Keratinocyte (primary cell): ENCODE data around the gene SFMBT2. TPM values are rescaled to one million over a fixed set of nuclear protein-coding genes. Genes with fewer than 3 reads are reported as not detected.

Experiments
- DNase-seq: peaks from one replicate; pipeline ENCODE4 v3.0.0-alpha.2; 2011; ENCODE audit warnings: low read depth, missing footprints, low spot score
- FAIRE-seq: peaks from 2 replicates; lab custom pipeline; 2011; peaks lifted over from hg19 to GRCh38; lab: Jason Lieb, UNC
- H2AFZ ChIP-seq: 2 replicates; pipeline ENCODE4 v1.6.0; 2012; ENCODE audit warnings: low read length, control low read depth, inconsistent platforms; ENCODE audit not compliant: control insufficient read depth
- H3K27ac ChIP-seq: 2 replicates; pipeline ENCODE4 v1.5.1; 2011; ENCODE audit warnings: low read length; ENCODE audit not compliant: control insufficient read depth, insufficient read depth
- H3K27me3 ChIP-seq: 3 replicates; pipeline ENCODE4 v1.6.0; 2011; ENCODE audit warnings: low read length; ENCODE audit not compliant: control insufficient read depth, insufficient read depth; ENCODE audit errors: extremely low read depth
- H3K36me3 ChIP-seq, 2 experiments: 2 replicates in 1 of 2; 3 replicates in 1 of 2; pipeline ENCODE4 v1.5.1; 2011; ENCODE audit warnings: low read length in 2 of 2, mild to moderate bottlenecking in 1 of 2; ENCODE audit not compliant: control insufficient read depth in 2 of 2, insufficient read depth in 2 of 2; ENCODE audit errors: extremely low read depth in 1 of 2
- H3K4me1 ChIP-seq: 3 replicates; pipeline ENCODE4 v1.5.1; 2011; ENCODE audit warnings: low read length; ENCODE audit not compliant: control insufficient read depth, insufficient read depth; ENCODE audit errors: extremely low read depth
- H3K4me2 ChIP-seq: 3 replicates; pipeline ENCODE4 v1.6.0; 2011; ENCODE audit warnings: low read depth, low read length; ENCODE audit not compliant: control insufficient read depth, insufficient read depth; ENCODE audit errors: extremely low read depth
- H3K4me3 ChIP-seq, 3 experiments: fragments of 200-600 bp in 1 of 3; sonication (generic) in 1 of 3; 2 replicates in 2 of 3; 3 replicates in 1 of 3; pipeline ENCODE4 v1.5.1; 2011 to 2016; ENCODE audit warnings: low read length in 3 of 3, mild to moderate bottlenecking in 3 of 3, control low read depth in 2 of 3, inconsistent platforms in 1 of 3, low read depth in 1 of 3, mixed read lengths in 1 of 3, mixed run types in 1 of 3, moderate library complexity in 1 of 3; ENCODE audit not compliant: control insufficient read depth in 2 of 3, insufficient read depth in 2 of 3; ENCODE audit errors: extremely low read depth in 1 of 3
- H3K79me2 ChIP-seq: 2 replicates; pipeline ENCODE4 v1.6.0; 2012; ENCODE audit warnings: low read length; ENCODE audit not compliant: control insufficient read depth, insufficient read depth
- H3K9ac ChIP-seq: 3 replicates; pipeline ENCODE4 v1.6.0; 2011; ENCODE audit warnings: low read length; ENCODE audit not compliant: control insufficient read depth, insufficient read depth; ENCODE audit errors: extremely low read depth
- H3K9me1 ChIP-seq: 3 replicates; pipeline ENCODE4 v1.6.0; 2011; ENCODE audit warnings: low read length; ENCODE audit not compliant: control insufficient read depth, insufficient read depth; ENCODE audit errors: extremely low read depth
- H3K9me3 ChIP-seq: 2 replicates; pipeline ENCODE4 v1.5.1; 2012; ENCODE audit warnings: low read depth, low read length; ENCODE audit not compliant: control insufficient read depth
- H4K20me1 ChIP-seq: 3 replicates; pipeline ENCODE4 v1.6.0; 2011; ENCODE audit warnings: low read length; ENCODE audit not compliant: control insufficient read depth, insufficient read depth; ENCODE audit errors: extremely low read depth
- EZH2 ChIP-seq: IDR thresholded peaks from one replicate; pipeline ENCODE4 v1.6.1; 2012; ENCODE audit warnings: inconsistent platforms, mild to moderate bottlenecking, low read length, moderate library complexity
- dilution Hi-C: fragments of 300-500 bp; cut with MboI; formaldehyde crosslinking; loops from one replicate; pipeline ENCODE4 v1.7.0; 2020; ENCODE audit warnings: low sequenced_read_pairs; ENCODE audit not compliant: extremely low pct_ligation_motif_present
- polyA plus RNA-seq, 5 experiments: library from polyadenylated mRNA; depleted of rRNA in 3 of 5; stranded (reverse) in 3 of 5; stranded (forward) in 1 of 5; unstranded in 1 of 5; fragments of >200 nt; gene quantifications; 1 replicate in 1 of 5; 2 replicates in 3 of 5; 3 replicates in 1 of 5; pipeline versions ENCODE4 v1.2.1 to v1.2.3, GENCODE V29; 2011 to 2012; ENCODE audit warnings: missing spikeins in 2 of 5, low read depth in 1 of 5, low replicate concordance in 1 of 5
- TF ChIP-seq, protein P1 (sequence below), 3 experiments: IDR thresholded peaks in 1 of 3; conservative IDR thresholded peaks in 1 of 3; optimal IDR thresholded peaks in 1 of 3; 2 replicates in 2 of 3; 3 replicates in 1 of 3; pipeline versions ENCODE3 to v1.5.1; 2011; ENCODE audit warnings: low read length in 3 of 3, mild to moderate bottlenecking in 3 of 3, moderate library complexity in 2 of 3, control low read depth in 1 of 3, inconsistent platforms in 1 of 3; ENCODE audit not compliant: insufficient read depth in 2 of 3; ENCODE audit errors: extremely low read depth in 1 of 3

The SFMBT2 gene
- polyA plus RNA-seq, 1 donor (not counting 4 experiments of a cell fraction or from before 2014, with no cell fraction given): 0.71 TPM

DNA sequence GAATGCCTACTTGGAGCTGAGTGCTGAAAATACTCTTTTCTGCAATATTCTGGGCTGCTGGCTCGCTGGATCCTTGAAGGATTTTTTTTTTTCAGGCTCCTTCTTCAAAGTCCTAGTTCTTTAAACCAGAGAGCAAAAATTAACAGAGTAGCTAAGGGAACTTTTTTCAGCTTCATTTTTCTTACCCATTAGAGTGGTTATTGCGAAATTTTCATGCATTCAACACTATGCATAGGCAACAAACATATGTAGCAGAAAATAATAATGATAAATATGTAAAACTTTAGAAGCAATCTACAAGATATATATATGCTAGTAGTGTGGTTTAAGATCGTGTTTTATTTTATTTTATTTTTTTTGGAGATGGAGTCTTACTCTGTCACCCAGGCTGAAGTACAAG lies 264.6 kb downstream of the SFMBT2 start:
- Histone ChIP-seq H3K27ac (no peak overlapping the region), H3K4me3 (no peak overlapping the region), H3K9me1 (no peaks in the 10 kb centered on the region), H3K36me3 (no peaks in the 10 kb centered on the region), H3K4me2 (no peak overlapping the region), H3K9ac (no peak overlapping the region), H3K79me2 (no peaks in the 10 kb centered on the region), H3K27me3 (no peaks in the 10 kb centered on the region), H3K4me1 (no peaks in the 10 kb centered on the region), H3K9me3 (no peaks in the 10 kb centered on the region), H2AFZ (no peak overlapping the region), H4K20me1 (no peaks in the 10 kb centered on the region)
- TF ChIP-seq, protein P1, sequence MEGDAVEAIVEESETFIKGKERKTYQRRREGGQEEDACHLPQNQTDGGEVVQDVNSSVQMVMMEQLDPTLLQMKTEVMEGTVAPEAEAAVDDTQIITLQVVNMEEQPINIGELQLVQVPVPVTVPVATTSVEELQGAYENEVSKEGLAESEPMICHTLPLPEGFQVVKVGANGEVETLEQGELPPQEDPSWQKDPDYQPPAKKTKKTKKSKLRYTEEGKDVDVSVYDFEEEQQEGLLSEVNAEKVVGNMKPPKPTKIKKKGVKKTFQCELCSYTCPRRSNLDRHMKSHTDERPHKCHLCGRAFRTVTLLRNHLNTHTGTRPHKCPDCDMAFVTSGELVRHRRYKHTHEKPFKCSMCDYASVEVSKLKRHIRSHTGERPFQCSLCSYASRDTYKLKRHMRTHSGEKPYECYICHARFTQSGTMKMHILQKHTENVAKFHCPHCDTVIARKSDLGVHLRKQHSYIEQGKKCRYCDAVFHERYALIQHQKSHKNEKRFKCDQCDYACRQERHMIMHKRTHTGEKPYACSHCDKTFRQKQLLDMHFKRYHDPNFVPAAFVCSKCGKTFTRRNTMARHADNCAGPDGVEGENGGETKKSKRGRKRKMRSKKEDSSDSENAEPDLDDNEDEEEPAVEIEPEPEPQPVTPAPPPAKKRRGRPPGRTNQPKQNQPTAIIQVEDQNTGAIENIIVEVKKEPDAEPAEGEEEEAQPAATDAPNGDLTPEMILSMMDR (optimal IDR thresholded peaks at IDR 0.05 in 1 of 3, IDR thresholded peaks at IDR 0.05 in 1 of 3, conservative IDR thresholded peaks at IDR 0.05 in 1 of 3; ENCODE audit: extremely low read depth in 1 of 3, insufficient read depth in 2 of 3, low read length in 3 of 3): no peak
- no peak for TF ChIP-seq EZH2
- dilution Hi-C loops: no loop called here
- DNase-seq (no peak), FAIRE-seq (no peak)

GRCh38 chr10:7136016-7136415 lies 274.8 kb downstream of the SFMBT2 start:
- no peaks in the 10 kb centered on the region for H3K36me3 ChIP-seq

More at GRCh38 chr10:7136016-7136415, 274.8 kb downstream of the SFMBT2 start:
- no peaks in the 10 kb centered on the region for H4K20me1 ChIP-seq
- no peak overlapping the region for H3K27ac ChIP-seq
- no peak overlapping the region for H3K9ac ChIP-seq
- H3K9me1 ChIP-seq: no peaks in the 10 kb centered on the region
- H3K27me3 ChIP-seq: no peaks in the 10 kb centered on the region
- no peak overlapping the region for H3K4me2 ChIP-seq
- no peak overlapping the region for H2AFZ ChIP-seq
- H3K4me3 ChIP-seq: no peak overlapping the region
- no peaks in the 10 kb centered on the region for H3K79me2 ChIP-seq
- H3K4me1 ChIP-seq: no peaks in the 10 kb centered on the region
- DNase-seq (no peak), FAIRE-seq (no peak)
- no peaks in the 10 kb centered on the region for H3K9me3 ChIP-seq
- no peak for TF ChIP-seq EZH2
- TF ChIP-seq, protein P1 (optimal IDR thresholded peaks at IDR 0.05 in 1 of 3, IDR thresholded peaks at IDR 0.05 in 1 of 3, conservative IDR thresholded peaks at IDR 0.05 in 1 of 3; ENCODE audit: extremely low read depth in 1 of 3, insufficient read depth in 2 of 3, low read length in 3 of 3): no peak
- dilution Hi-C loops: no loop called here
